Activated T-helper 17 cell treated with anti-CD3 and anti-CD28 coated beads, Interleukin-2, amount 50 U/mL, for 72 hours (primary cell): ENCODE measurements around the gene FMN2. TPM values are rescaled to one million over a fixed set of nuclear protein-coding genes. Genes with fewer than 3 reads are reported as not detected.
A peak's percentile ranks its signal among the peaks of the same experiment; 100 is the strongest.

Experiments
- ATAC-seq: fragments of 150-1000 bp; cut with Tn5 transposase; replicated peaks from 2 replicates; pipeline ENCODE4 v1.10.0; 2021; ENCODE audit warnings: mild to moderate bottlenecking, moderate library complexity
- H3K27ac Mint-ChIP-seq: one replicate; pipeline ENCODE4 v1.8.0; 2022; ENCODE audit warnings: mixed read lengths
- H3K27me3 Mint-ChIP-seq: one replicate; pipeline ENCODE4 v1.8.0; 2022; ENCODE audit warnings: mixed read lengths
- H3K36me3 Mint-ChIP-seq: one replicate; pipeline ENCODE4 v1.8.0; 2022; ENCODE audit warnings: low read depth, mild to moderate bottlenecking, mixed read lengths
- H3K4me1 Mint-ChIP-seq: one replicate; pipeline ENCODE4 v1.8.0; 2022; ENCODE audit warnings: mixed read lengths
- H3K4me3 Mint-ChIP-seq: one replicate; pipeline ENCODE4 v1.8.0; 2022; ENCODE audit warnings: mild to moderate bottlenecking, mixed read lengths
- H3K9me3 Mint-ChIP-seq: one replicate; pipeline ENCODE4 v1.8.0; 2022; ENCODE audit warnings: mixed read lengths
- total RNA-seq, 2 donors: library from RNA; stranded (reverse); gene quantifications; one replicate each; pipeline ENCODE4 v1.2.3, GENCODE V29; 2022

Gene FMN2
- total RNA-seq, 2 donors from 2014 or later = not detected

DNA sequence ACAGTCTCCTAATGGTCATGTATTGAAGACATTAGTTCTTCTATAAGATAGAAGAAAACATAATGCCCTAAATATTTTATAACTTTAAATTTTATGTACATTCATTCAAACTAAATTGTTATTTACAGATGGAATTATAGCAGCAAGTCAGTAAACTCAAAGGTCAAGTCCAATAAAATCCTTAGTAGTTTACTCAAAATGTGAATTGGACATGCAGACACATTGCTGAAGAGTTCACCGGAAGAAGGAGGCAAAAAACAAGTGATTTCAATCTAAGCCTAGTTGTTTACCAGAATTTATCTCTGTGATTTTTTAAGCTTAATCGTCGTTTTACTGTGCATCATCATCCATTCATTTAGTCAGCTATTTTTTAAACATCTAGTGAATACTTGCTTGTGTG, 370.6 kb downstream of the FMN2 start:
- no peak overlapping the region for H3K4me3 Mint-ChIP-seq
- H3K9me3 Mint-ChIP-seq = no peaks in the 10 kb centered on the region
- no peak for ATAC-seq
- H3K27ac Mint-ChIP-seq = no peak overlapping the region
- no peaks in the 10 kb centered on the region for H3K27me3 Mint-ChIP-seq
- H3K4me1 Mint-ChIP-seq = peaks cover 6% of the 10 kb centered on the region
- no peaks in the 10 kb centered on the region for H3K36me3 Mint-ChIP-seq

DNA sequence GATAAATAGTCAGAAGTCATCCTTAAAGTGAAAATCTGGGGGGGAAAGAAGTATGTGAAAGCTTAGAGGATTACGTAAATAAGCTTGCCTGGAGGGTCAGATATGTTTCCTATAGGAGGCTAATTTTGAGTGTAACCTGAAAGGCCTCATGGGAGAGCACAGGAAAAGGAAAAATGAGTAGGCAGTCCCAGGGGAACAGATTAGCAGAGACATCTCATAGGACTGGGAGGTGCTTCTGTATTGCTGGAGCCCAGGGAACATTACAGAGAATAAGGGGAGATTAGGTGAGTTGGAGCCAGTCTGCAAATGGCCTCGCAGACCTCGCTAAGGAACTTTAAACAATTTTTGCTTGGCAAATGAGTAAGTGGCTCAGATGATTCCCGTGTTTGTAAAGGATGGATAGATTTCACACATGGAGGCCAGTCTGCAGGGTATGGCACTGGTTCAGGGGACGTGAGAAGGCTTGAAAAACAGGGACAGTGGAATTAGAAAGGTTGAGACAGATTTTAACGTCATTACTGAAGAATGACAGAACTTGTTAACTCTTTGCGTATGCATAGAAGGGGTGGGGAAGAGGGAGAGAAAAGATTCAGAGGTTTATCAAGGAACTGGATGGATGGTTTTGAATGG, 371.2 kb downstream of the FMN2 start:
- H3K4me1 Mint-ChIP-seq = peaks cover 6% of the 10 kb centered on the region
- H3K27ac Mint-ChIP-seq = no peak overlapping the region
- ATAC-seq = no peak
- H3K4me3 Mint-ChIP-seq = no peak overlapping the region
- no peaks in the 10 kb centered on the region for H3K9me3 Mint-ChIP-seq
- H3K27me3 Mint-ChIP-seq = no peaks in the 10 kb centered on the region
- no peaks in the 10 kb centered on the region for H3K36me3 Mint-ChIP-seq

DNA sequence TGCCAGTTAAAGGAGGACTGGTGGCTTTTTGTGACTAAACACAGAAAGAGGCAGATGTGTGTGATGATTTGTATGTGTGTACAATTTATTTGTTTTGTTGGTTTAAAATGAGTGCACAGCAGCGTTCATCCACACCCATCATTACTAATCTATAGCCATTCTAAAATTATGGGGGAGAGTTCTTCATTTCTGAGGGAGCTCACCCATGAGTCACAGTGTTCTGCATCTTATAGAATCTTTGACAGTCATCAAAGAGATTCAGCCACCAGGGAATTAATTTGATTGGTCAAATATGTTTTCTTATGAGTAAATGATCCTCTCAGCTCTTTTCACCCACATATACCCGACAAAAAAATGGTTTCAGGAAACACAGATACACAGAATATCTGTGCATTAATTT, 372.4 kb downstream of the FMN2 start:
- Mint-ChIP-seq H3K27me3 (no peaks in the 10 kb centered on the region), H3K4me3 (no peak overlapping the region), H3K36me3 (no peaks in the 10 kb centered on the region), H3K9me3 (no peaks in the 10 kb centered on the region), H3K4me1 (peaks cover 6% of the 10 kb centered on the region), H3K27ac (no peak overlapping the region)
- peak; percentile 79 for ATAC-seq

DNA sequence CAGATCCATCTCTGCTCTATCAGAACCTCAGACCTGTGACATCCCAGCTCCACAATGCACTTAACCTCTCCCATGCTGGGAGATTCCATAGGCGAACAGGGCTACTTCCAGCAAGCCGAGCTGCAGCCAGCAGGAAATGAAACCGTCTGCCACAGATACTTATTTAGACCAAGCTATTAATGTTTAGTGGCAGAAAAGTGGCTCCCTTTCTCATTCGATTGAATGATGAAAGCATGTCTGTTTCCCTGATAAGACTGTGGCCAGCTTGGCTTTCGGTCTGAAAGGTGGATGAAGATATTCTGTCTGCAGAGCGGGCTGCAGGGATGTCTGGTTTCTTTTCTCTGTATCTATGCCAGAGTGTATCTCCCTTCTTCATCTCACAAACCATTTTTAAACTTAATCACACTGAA, 373.9 kb downstream of the FMN2 start:
- no peak for ATAC-seq
- no peaks in the 10 kb centered on the region for H3K36me3 Mint-ChIP-seq
- H3K4me1 Mint-ChIP-seq = peaks cover 6% of the 10 kb centered on the region
- no peaks in the 10 kb centered on the region for H3K9me3 Mint-ChIP-seq
- H3K27me3 Mint-ChIP-seq = no peaks in the 10 kb centered on the region
- peak overlapping the region; percentile 26 for H3K4me3 Mint-ChIP-seq
- H3K27ac Mint-ChIP-seq = no peak overlapping the region

DNA sequence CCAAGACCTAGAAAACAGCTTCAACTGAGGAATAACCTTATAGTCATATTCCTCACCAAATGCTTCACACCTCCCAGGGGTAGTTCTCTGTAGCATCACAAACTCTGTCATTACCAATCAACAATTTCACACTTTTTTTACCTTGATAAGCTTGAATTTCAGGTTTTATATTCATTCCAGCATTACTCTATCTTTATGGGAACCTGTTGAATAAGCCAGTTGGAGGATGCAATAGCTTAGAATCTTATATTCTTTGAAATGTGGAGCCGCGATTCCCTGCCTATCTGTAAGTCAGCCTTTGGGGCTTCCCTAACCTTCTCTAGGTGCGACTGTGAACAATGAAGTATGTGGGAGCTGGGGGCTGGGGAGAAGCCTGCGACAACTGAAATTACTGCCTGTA, 374.8 kb downstream of the FMN2 start:
- no peak for ATAC-seq
- H3K27ac Mint-ChIP-seq = no peak overlapping the region
- H3K9me3 Mint-ChIP-seq = no peaks in the 10 kb centered on the region

DNA sequence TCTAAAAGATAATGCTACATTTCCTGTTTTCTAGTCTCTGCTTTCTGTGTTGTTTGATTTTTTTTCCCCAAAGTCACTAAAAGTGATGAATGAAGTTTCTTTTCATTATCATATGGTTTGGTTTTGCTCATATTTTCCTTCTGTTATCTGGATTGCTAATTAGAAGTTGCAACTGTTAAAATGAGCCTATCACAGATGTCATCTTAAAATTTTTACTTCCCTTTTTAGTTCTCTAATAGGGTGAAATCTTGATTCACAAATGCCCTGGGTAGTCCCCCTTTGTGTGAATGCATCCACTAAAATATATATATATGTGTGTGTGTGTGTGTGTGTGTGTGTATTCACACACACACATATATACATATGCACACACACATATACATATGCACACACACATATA, 376.2 kb downstream of the FMN2 start:
- no peak for ATAC-seq

More for the DNA sequence above, 374.8 kb downstream of the FMN2 start:
- Mint-ChIP-seq H3K4me1 (peaks cover 6% of the 10 kb centered on the region), H3K4me3 (no peak overlapping the region), H3K36me3 (no peaks in the 10 kb centered on the region), H3K27me3 (no peaks in the 10 kb centered on the region)

DNA sequence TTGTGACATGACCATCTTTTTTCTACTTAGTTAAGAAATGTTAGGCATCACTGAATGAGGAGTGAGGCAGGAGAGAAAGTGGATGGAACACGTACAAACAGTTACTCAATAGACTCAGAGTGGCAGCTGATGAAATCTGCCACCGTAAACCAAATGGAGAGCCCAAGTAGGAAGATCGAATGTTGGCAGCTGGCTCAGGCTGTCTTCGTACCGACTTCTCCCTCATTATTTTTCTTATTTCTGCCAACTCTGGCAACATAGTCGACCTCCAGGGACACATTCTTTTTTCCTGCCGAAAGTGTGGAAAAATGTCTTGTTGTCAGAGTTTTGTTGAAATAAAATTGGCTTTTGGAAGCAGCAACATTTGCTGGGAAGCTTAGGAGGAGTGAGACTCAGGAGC, 377.0 kb downstream of the FMN2 start:
- Mint-ChIP-seq H3K4me3 (no peak overlapping the region), H3K4me1 (peaks cover 6% of the 10 kb centered on the region), H3K36me3 (no peaks in the 10 kb centered on the region), H3K27ac (no peak overlapping the region), H3K27me3 (no peaks in the 10 kb centered on the region), H3K9me3 (no peaks in the 10 kb centered on the region)
- ATAC-seq = no peak

More for the DNA sequence above, 376.2 kb downstream of the FMN2 start:
- no peaks in the 10 kb centered on the region for H3K36me3 Mint-ChIP-seq
- H3K4me1 Mint-ChIP-seq = peaks cover 6% of the 10 kb centered on the region
- H3K4me3 Mint-ChIP-seq = no peak overlapping the region
- H3K9me3 Mint-ChIP-seq = no peaks in the 10 kb centered on the region
- no peak overlapping the region for H3K27ac Mint-ChIP-seq
- no peaks in the 10 kb centered on the region for H3K27me3 Mint-ChIP-seq

DNA sequence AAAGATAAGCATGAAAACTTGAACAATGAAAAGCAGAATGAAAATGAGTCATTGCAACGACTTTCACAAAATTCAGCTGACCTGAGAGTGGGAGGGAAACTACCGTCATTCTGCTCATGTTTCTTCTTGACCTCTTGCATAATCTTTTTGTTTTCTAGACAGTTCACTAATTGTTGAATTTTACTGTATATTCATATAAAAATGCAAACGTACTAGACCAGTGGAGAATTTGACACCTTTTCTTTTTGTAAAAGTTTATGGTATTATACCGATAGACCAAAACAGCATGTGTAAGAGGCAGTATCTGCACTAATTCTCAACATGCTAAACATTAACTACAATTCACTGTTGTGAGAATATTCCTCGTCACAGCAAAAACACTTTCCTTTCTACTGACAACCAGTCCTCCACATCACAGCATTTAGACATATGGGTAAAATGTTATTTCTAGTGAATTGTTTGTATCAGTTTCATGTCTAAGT, 382.5 kb downstream of the FMN2 start:
- Mint-ChIP-seq H3K9me3 (no peaks in the 10 kb centered on the region), H3K36me3 (no peaks in the 10 kb centered on the region), H3K4me3 (no peak overlapping the region), H3K4me1 (no peaks in the 10 kb centered on the region), H3K27ac (no peak overlapping the region), H3K27me3 (peaks cover 6% of the 10 kb centered on the region)
- no peak for ATAC-seq

DNA sequence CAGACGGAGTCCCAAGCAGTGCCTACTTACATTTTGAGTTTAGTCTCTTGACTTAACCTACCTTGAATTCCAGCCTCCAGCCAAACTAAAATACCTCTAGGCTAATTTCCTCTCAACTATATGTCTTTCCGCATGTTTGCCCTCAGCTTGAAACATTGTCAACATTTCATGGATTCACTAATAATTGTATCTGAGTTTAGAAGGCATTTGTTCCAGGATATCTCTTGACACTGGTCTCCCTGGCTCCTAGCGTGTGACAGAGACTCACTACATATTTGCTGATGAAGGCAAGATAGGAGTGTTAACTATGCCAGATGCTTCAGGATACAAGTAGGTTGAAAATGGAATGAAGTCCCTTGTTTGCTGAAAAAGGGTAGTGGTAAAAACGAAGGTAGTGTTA, 384.1 kb downstream of the FMN2 start:
- Mint-ChIP-seq H3K27ac (no peak overlapping the region), H3K27me3 (peaks cover 6% of the 10 kb centered on the region), H3K9me3 (no peaks in the 10 kb centered on the region), H3K4me3 (no peak overlapping the region), H3K36me3 (no peaks in the 10 kb centered on the region), H3K4me1 (no peaks in the 10 kb centered on the region)
- ATAC-seq = no peak

DNA sequence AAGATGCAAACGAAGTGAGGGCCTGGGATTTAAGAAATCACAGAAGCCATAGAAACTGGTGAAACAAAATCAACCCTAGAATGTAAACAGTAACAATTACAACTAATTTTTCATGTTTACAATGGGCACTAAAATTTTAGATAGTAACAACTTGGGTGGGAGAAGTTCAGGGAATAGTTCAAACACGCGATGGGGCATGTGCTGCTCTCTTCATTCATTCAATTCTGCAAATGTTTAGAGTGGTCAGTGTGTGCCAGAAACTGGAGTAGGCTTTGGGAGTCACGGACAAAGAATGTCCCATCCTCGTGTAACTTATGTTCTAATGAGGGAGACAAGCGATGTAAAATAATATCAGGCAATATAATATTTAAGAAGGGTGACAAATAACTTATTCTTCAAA, 386.9 kb downstream of the FMN2 start:
- ATAC-seq = no peak
- Mint-ChIP-seq H3K27me3 (peaks cover 6% of the 10 kb centered on the region), H3K36me3 (no peaks in the 10 kb centered on the region), H3K4me3 (no peak overlapping the region), H3K9me3 (no peaks in the 10 kb centered on the region), H3K4me1 (no peaks in the 10 kb centered on the region), H3K27ac (no peak overlapping the region)

DNA sequence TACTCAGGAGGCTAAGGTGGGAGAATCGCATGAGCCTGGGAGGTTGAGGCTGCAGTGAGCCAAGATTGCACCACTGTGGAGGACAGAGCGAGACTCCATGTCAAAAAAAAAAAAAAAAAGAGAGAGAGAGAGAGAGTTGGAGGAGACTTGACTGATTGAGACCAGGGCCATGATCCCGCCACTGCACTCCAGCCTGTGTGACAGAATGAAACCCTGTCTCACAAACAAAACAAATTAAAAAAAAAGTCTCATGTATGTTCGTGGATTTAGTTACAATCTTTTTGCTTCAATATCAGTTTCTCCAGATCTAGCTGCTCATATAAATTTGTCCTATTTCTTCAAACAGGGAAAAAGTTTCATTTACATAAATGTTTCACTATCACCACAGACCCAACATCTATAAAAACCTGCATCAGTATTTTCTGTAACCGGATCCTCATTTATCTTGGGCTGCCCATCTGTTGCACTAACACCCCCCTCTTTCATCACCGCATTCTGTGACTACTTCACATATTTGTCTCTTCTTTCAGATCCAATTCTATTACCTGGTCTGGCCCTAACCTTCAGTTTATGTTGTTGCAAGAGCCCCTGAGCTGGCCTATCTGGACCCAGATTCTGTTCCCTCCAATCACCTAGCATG, 393.2 kb downstream of the FMN2 start:
- no peak for ATAC-seq
- no peaks in the 10 kb centered on the region for H3K27me3 Mint-ChIP-seq
- no peak overlapping the region for H3K4me3 Mint-ChIP-seq
- H3K4me1 Mint-ChIP-seq = no peaks in the 10 kb centered on the region
- H3K27ac Mint-ChIP-seq = no peak overlapping the region
- H3K9me3 Mint-ChIP-seq = no peaks in the 10 kb centered on the region
- no peaks in the 10 kb centered on the region for H3K36me3 Mint-ChIP-seq

DNA sequence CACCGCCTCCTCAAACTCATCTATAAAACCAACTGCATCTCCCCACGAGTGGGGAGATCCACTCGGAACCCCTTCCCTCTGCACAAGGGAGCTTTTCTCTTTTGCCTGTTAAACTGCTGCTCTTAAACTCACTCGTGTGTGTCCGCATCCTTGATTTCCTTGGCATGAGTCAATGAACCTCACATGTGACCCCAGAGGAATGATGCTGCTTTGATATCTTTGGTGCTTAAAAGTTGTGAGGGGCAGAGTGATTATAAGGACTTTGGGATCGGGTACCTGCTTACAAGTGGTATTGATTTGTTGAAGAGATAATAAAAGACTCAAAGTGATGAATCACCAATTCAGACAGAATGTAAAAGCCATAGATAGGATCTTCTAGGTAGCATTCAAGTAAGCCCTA, 394.9 kb downstream of the FMN2 start:
- Mint-ChIP-seq H3K27ac (no peak overlapping the region), H3K27me3 (no peaks in the 10 kb centered on the region), H3K4me3 (no peak overlapping the region), H3K36me3 (no peaks in the 10 kb centered on the region), H3K4me1 (no peaks in the 10 kb centered on the region), H3K9me3 (no peaks in the 10 kb centered on the region)
- no peak for ATAC-seq

DNA sequence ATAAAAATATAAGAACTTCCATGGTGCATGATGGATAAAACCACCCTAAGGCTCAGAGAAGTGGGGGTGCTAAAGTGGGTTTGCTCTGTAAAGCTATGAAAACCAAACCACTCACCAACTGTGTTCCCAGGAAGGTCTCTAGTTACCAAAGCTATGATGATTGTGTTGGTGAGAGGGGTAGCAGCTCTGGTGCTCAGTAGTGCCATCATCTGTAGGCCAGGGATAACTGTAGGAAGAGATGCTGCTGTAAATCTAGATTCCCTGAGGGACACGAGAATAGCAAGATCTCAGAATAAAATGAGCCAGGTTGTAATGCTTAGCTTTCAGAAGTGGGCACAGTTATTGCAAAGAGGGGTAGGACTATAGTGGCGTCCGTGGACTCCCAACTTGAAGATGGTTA, 395.8 kb downstream of the FMN2 start:
- H3K4me1 Mint-ChIP-seq = no peaks in the 10 kb centered on the region
- no peaks in the 10 kb centered on the region for H3K36me3 Mint-ChIP-seq
- no peak for ATAC-seq
- H3K27me3 Mint-ChIP-seq = no peaks in the 10 kb centered on the region
- H3K9me3 Mint-ChIP-seq = no peaks in the 10 kb centered on the region
- H3K27ac Mint-ChIP-seq = no peak overlapping the region
- H3K4me3 Mint-ChIP-seq = no peak overlapping the region

DNA sequence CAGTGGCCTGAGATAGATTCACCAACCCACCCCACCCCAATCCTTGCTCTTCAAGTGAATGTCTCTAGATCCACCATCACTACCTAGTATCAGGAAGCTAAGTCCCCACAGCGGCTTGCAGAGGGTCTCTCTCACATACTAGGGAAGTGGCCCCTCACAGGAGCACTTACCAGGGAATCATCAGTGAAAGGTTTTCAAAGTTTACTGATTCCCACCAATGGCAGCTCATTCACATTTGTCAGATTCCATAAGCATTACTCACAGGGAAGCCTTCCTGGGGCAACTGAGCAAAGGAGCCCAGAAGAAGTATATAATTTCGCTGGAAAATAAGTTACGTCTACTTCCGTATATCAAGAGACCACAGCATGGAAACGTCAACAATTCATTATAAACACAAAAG, 399.5 kb downstream of the FMN2 start:
- H3K4me1 Mint-ChIP-seq = no peaks in the 10 kb centered on the region
- H3K36me3 Mint-ChIP-seq = no peaks in the 10 kb centered on the region
- H3K4me3 Mint-ChIP-seq = no peak overlapping the region
- no peak overlapping the region for H3K27ac Mint-ChIP-seq
- ATAC-seq = no peak
- no peaks in the 10 kb centered on the region for H3K9me3 Mint-ChIP-seq
- no peaks in the 10 kb centered on the region for H3K27me3 Mint-ChIP-seq

DNA sequence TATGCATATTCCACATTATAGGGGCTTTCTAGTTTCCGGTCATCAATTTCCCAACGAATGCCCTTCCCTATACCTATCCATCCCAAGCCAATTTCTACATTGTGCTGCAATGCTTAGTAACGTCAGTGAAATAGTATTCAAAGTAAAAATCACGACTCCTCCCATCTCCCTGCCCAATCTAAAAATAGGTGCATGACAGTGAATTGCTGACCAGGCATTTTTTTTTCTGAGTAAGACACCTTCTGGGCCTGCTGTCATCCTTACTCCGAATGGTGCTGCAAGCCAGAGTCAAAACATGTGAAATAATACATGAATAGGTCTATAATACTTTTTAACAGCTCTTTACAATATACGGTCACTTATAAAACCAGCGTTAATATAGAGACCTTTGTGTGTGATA, 400.1 kb downstream of the FMN2 start:
- Mint-ChIP-seq H3K9me3 (no peaks in the 10 kb centered on the region), H3K4me1 (no peaks in the 10 kb centered on the region), H3K27me3 (no peaks in the 10 kb centered on the region), H3K27ac (no peak overlapping the region), H3K36me3 (no peaks in the 10 kb centered on the region), H3K4me3 (no peak overlapping the region)
- no peak for ATAC-seq
